K562 (cell line): ENCODE results near the gene SMIM45.

ENCODE experiments used
- ATAC-seq: fragments of 200-7000 bp; cut with Tn5 transposase; 3 replicates; pipeline ENCODE4 v1.9.1; 2020; ENCODE audit warnings: moderate library complexity
- BruUV-seq: library from RNA; stranded (reverse); fragments of 400-500 nt; replicated peaks from 2 replicates; lab custom pipeline; 2021; lab: Mats Ljungman, UMichigan
- CTCF ChIA-PET: fragments of 300-600 bp; formaldehyde crosslinking; extraction: SDS; loops from one replicate; lab custom pipeline; 2021; ENCODE audit warnings: low intra/inter-chr PET ratio; lab: Yijun Ruan, JAX
- POLR2A ChIA-PET: fragments of 300-600, 350-650 bp; sonication (Branson Sonifier 250); formaldehyde crosslinking; extraction: SDS; loops from one replicate; lab custom pipeline; 2021; ENCODE audit warnings: antibody characterized with exemption, inconsistent platforms; lab: Yijun Ruan, JAX
- DNase-seq, 4 experiments: peaks; one replicate each; pipeline versions ENCODE4 v3.0.0 to v3.0.0-alpha.2; 2011 to 2018; ENCODE audit warnings: low spot score in 3 of 4, mixed read lengths in 3 of 4; ENCODE audit errors: extremely low read depth in 1 of 4
- FAIRE-seq: peaks from 2 replicates; lab custom pipeline; 2011; peaks lifted over from hg19 to GRCh38; lab: Jason Lieb, UNC
- H2AFZ ChIP-seq: 2 replicates; pipeline ENCODE4 v1.6.0; 2011; ENCODE audit warnings: low read depth, low read length, control low read depth, inconsistent platforms
- H3K27ac ChIP-seq: fragments of 200-600 bp; 3 replicates; pipeline ENCODE4 v1.8.0; 2011; ENCODE audit warnings: low read depth, mild to moderate bottlenecking, control low read depth, inconsistent platforms, low read length, moderate library complexity, mixed read lengths; ENCODE audit errors: extremely low read depth
- H3K27me3 ChIP-seq, 2 experiments: fragments of 300-600 bp in 1 of 2; 2 replicates in 1 of 2; 3 replicates in 1 of 2; pipeline versions ENCODE4 v1.6.0 to v1.8.0; 2011; ENCODE audit warnings: inconsistent platforms in 2 of 2, low read length in 2 of 2, mild to moderate bottlenecking in 1 of 2, mixed read lengths in 1 of 2, moderate library complexity in 1 of 2; ENCODE audit not compliant: control insufficient read depth in 2 of 2, insufficient read depth in 2 of 2
- H3K36me3 ChIP-seq: fragments of 300-600 bp; 3 replicates; pipeline ENCODE4 v1.8.0; 2011; ENCODE audit warnings: mild to moderate bottlenecking, low read length, inconsistent platforms; ENCODE audit not compliant: control insufficient read depth, insufficient read depth
- H3K4me1 ChIP-seq, 2 experiments: fragments of 200-600 bp in 1 of 2; replicated peaks in 1 of 2; 2 replicates in 1 of 2; 3 replicates in 1 of 2; pipeline versions ENCODE4 v1.5.1 to v1.8.0; 2011; ENCODE audit warnings: inconsistent platforms in 2 of 2, low read length in 2 of 2, mild to moderate bottlenecking in 1 of 2, mixed read lengths in 1 of 2, moderate library complexity in 1 of 2; ENCODE audit not compliant: control insufficient read depth in 2 of 2, insufficient read depth in 2 of 2
- H3K4me2 ChIP-seq: 2 replicates; pipeline ENCODE4 v1.6.1; 2011; ENCODE audit warnings: low read length, control low read depth, inconsistent platforms, mixed read lengths; ENCODE audit not compliant: insufficient read depth
- H3K4me3 ChIP-seq: fragments of 200-600 bp; sonication (generic), shearing (Covaris generic); 2 replicates; pipeline ENCODE4 v1.5.1; 2016; ENCODE audit warnings: control low read depth, inconsistent platforms
- H3K79me2 ChIP-seq: fragments of 200-600 bp; 3 replicates; pipeline ENCODE4 v1.8.0; 2011; ENCODE audit warnings: low read length, inconsistent platforms; ENCODE audit not compliant: control insufficient read depth, insufficient read depth
- H3K9ac ChIP-seq, 2 experiments: 2 replicates each; pipeline versions ENCODE4 v1.6.0 to v1.6.1; 2011; ENCODE audit warnings: low read depth in 2 of 2, low read length in 2 of 2, control low read depth in 1 of 2, inconsistent platforms in 1 of 2, mild to moderate bottlenecking in 1 of 2, mixed read lengths in 1 of 2; ENCODE audit not compliant: insufficient read depth in 1 of 2
- H3K9me1 ChIP-seq: one replicate; pipeline ENCODE4 v1.6.0; 2011; ENCODE audit warnings: inconsistent platforms, mild to moderate bottlenecking, low read length, moderate library complexity; ENCODE audit not compliant: control insufficient read depth, insufficient read depth
- H3K9me3 ChIP-seq: replicated peaks from 2 replicates; pipeline ENCODE4 v1.5.1; 2011; ENCODE audit warnings: low read depth, low read length, inconsistent platforms; ENCODE audit not compliant: control insufficient read depth, insufficient read depth
- H4K20me1 ChIP-seq: replicated peaks from 2 replicates; pipeline ENCODE4 v1.6.1; 2011; ENCODE audit warnings: low read length, inconsistent platforms, mixed read lengths; ENCODE audit not compliant: control insufficient read depth, insufficient read depth
- CCAR2 ChIP-seq: fragments of 200-400 bp; formaldehyde crosslinking; IDR thresholded peaks from 2 replicates; pipeline ENCODE4 v1.6.1; 2017; ENCODE audit warnings: mild to moderate bottlenecking, low read depth, low read length
- CREB1 ChIP-seq, 2 experiments: sonication (generic) in 1 of 2; formaldehyde crosslinking in 1 of 2; IDR thresholded peaks; 2 replicates each; pipeline versions ENCODE4 v1.6.1 to v1.8.0; 2012 to 2022; ENCODE audit warnings: inconsistent platforms in 1 of 2, mild to moderate bottlenecking in 1 of 2, missing genetic modification reagents in 1 of 2, moderate library complexity in 1 of 2
- CTBP1 ChIP-seq: fragments of 450-650 bp; IDR thresholded peaks from 2 replicates; pipeline ENCODE4 v1.6.1; 2016; ENCODE audit warnings: borderline replicate concordance
- ERF ChIP-seq: fragments of 450-650 bp; formaldehyde crosslinking; IDR thresholded peaks from 2 replicates; pipeline ENCODE4 v1.4.0; 2020; ENCODE audit warnings: mild to moderate bottlenecking, mixed read lengths
- PCBP1 ChIP-seq: fragments of 200-400 bp; formaldehyde crosslinking; IDR thresholded peaks from 2 replicates; pipeline ENCODE4 v1.6.1; 2018; ENCODE audit warnings: mild to moderate bottlenecking, low read depth, low read length; ENCODE audit not compliant: poor library complexity, severe bottlenecking
- RBFOX2 ChIP-seq: fragments of 200-400 bp; formaldehyde crosslinking; IDR thresholded peaks from 2 replicates; pipeline ENCODE4 v1.6.1; 2017; ENCODE audit warnings: low read depth, mild to moderate bottlenecking, low read length, moderate library complexity
- RBM15 ChIP-seq: fragments of 200-400 bp; formaldehyde crosslinking; IDR thresholded peaks from 2 replicates; pipeline ENCODE4 v1.6.1; 2018; ENCODE audit warnings: mild to moderate bottlenecking, low read length, moderate library complexity; ENCODE audit not compliant: insufficient read depth
- SIX5 ChIP-seq, 2 experiments: IDR thresholded peaks; 2 replicates each; pipeline ENCODE4 v1.6.1; 2011; ENCODE audit warnings: low read length in 2 of 2, borderline replicate concordance in 1 of 2, low read depth in 1 of 2, mild to moderate bottlenecking in 1 of 2, moderate library complexity in 1 of 2; ENCODE audit not compliant: insufficient read depth in 1 of 2
- TBP ChIP-seq: optimal IDR thresholded peaks from 2 replicates; pipeline ENCODE3; 2011; ENCODE audit warnings: low read depth, low read length, improper control_type of control experiment
- WGBS: fragments of 100-300 bp; shearing (Covaris generic); methylation state at CpG from one replicate; pipeline ENCODE4 v1.1.6; 2016; ENCODE audit warnings: low coverage, mixed read lengths; ENCODE audit not compliant: insufficient coverage; ENCODE audit errors: missing lambda C conversion rate; 5-methylcytosine and 5-hydroxymethylcytosine counted together
- in situ Hi-C: fragments of 300-500 bp; cut with MboI; formaldehyde crosslinking; loops from 4 replicates; pipeline ENCODE4 v1.15.0; 2018; ENCODE audit warnings: inconsistent platforms, mixed read lengths
- intact Hi-C: fragments of 100-400 bp; cut with micrococcal nuclease; formaldehyde crosslinking; loops from 2 replicates; pipeline ENCODE4 v1.14.2; 2022
- TF ChIP-seq, protein P1 (sequence below): sonication (generic); formaldehyde crosslinking; IDR thresholded peaks from 2 replicates; pipeline ENCODE4 v1.8.1; 2023; ENCODE audit warnings: mild to moderate bottlenecking, missing genetic modification reagents, moderate library complexity
- TF ChIP-seq, protein P2 (sequence below): fragments of 450-650 bp; IDR thresholded peaks from 2 replicates; pipeline ENCODE4 v1.6.1; 2016; ENCODE audit warnings: antibody characterized with exemption
- TF ChIP-seq, protein P3 (sequence below): sonication (generic); formaldehyde crosslinking; IDR thresholded peaks from 2 replicates; pipeline ENCODE4 v1.8.1; 2022; ENCODE audit warnings: missing genetic modification reagents
- TF ChIP-seq, protein P4 (sequence below): fragments of 250-450 bp; sonication (Bioruptor Pico); IDR thresholded peaks from 2 replicates; pipeline ENCODE4 v1.5.0; 2021; ENCODE audit warnings: mild to moderate bottlenecking, moderate library complexity

The SMIM45 gene

DNA sequence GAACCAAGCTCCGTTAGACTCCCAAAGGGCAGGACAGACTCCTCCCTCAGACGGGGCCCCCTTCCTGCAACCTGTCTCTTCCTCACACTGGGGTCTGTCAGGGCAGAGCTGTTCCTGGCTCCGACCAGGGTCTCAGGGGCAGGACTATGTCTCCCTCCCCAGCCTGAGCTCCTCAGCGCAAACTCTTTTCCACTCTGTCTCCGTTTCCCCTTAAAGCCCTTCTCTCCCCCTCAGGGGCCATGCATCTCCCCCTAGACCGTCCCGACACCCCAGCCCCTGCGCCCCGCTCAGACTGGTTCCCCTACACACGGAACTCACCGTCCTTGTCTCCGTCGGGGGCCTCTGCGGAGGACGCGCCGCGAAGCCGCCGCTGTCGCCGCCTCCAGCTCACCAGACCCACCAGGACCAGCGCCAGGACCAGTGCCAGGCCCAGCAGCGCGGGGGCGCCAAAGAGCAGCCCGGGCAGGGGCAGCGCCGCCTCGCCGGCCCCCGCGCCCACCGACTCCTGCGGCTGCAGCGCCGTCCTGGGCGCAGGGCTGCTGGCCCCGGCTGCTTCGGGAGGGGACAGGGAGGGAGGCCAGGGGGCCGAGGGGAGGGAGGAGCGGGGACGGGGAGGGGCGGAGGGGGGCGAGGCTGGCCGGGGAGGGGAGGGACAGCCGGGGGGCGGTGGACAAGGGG is 26.0 kb upstream of the SMIM45 start:
- Histone ChIP-seq H3K79me2 (no peaks in the 10 kb centered on the region), H3K9ac (peak overlapping the region; percentile 56 to 86; a peak in 3 of 4 replicates), H4K20me1 (no peaks in the 10 kb centered on the region), H3K27me3 (no peaks in the 10 kb centered on the region), H3K36me3 (no peaks in the 10 kb centered on the region), H3K4me3 (peak overlapping the region; percentile 42), H3K9me3 (no peaks in the 10 kb centered on the region), H3K4me1 (peaks cover 6 to 57% of the 10 kb centered on the region in 2 experiments; a peak in 4 of 5 replicates), H2AFZ (peak overlapping the region; percentile 66), H3K4me2 (peak overlapping the region; percentile 69), H3K9me1 (no peaks in the 10 kb centered on the region), H3K27ac (no peak overlapping the region)
- 6% methylated on average over 22 of the region's 48 CpGs for WGBS
- intact Hi-C loops (no loop called here), in situ Hi-C loops (no loop called here)
- DNase-seq = peak; percentile 74 to 78 (median 77)
- no peak for FAIRE-seq
- POLR2A ChIA-PET = interaction anchor here (0.6 to 1.7 kb wide), 5 partner anchors 9 to 71 kb away, joined by 3 to 5 read pairs (median 3); no protein-coding TSS in a partner anchor
- CTCF ChIA-PET = no interaction called here
- no TSS peak for BruUV-seq
- peak; percentile 87 for ATAC-seq
- 0 out of 2 replicates have a peak, but pooled peaks have one; percentile 29 for TF ChIP-seq RBFOX2
- no peak for TF ChIP-seq ERF (CRISPR knock-in tag)
- peak; percentile 33; the same call in 1 of the 2 replicates for TF ChIP-seq CTBP1
- TF ChIP-seq, protein P1, sequence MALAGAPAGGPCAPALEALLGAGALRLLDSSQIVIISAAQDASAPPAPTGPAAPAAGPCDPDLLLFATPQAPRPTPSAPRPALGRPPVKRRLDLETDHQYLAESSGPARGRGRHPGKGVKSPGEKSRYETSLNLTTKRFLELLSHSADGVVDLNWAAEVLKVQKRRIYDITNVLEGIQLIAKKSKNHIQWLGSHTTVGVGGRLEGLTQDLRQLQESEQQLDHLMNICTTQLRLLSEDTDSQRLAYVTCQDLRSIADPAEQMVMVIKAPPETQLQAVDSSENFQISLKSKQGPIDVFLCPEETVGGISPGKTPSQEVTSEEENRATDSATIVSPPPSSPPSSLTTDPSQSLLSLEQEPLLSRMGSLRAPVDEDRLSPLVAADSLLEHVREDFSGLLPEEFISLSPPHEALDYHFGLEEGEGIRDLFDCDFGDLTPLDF (CRISPR knock-in tag) = no peak
- TF ChIP-seq SIX5 (IDR thresholded peaks at IDR 0.05; ENCODE audit: borderline replicate concordance in 1 of 2, insufficient read depth in 1 of 2, low read depth in 1 of 2, low read length in 2 of 2) = no peak
- no peak for TF ChIP-seq CCAR2
- TF ChIP-seq, protein P2, sequence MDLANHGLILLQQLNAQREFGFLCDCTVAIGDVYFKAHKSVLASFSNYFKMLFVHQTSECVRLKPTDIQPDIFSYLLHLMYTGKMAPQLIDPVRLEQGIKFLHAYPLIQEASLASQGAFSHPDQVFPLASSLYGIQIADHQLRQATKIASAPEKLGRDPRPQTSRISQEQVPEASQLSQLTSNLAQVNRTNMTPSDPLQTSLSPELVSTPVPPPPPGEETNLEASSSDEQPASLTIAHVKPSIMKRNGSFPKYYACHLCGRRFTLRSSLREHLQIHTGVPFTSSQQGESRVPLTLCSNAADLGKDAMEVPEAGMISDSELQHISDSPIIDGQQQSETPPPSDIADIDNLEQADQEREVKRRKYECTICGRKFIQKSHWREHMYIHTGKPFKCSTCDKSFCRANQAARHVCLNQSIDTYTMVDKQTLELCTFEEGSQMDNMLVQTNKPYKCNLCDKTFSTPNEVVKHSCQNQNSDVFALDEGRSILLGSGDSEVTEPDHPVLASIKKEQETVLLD = no peak
- TF ChIP-seq, protein P3, sequence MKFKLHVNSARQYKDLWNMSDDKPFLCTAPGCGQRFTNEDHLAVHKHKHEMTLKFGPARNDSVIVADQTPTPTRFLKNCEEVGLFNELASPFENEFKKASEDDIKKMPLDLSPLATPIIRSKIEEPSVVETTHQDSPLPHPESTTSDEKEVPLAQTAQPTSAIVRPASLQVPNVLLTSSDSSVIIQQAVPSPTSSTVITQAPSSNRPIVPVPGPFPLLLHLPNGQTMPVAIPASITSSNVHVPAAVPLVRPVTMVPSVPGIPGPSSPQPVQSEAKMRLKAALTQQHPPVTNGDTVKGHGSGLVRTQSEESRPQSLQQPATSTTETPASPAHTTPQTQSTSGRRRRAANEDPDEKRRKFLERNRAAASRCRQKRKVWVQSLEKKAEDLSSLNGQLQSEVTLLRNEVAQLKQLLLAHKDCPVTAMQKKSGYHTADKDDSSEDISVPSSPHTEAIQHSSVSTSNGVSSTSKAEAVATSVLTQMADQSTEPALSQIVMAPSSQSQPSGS (CRISPR knock-in tag) = no peak
- TF ChIP-seq CREB1 (IDR thresholded peaks at IDR 0.05) = no peak
- TF ChIP-seq CREB1 (CRISPR knock-in tag; IDR thresholded peaks at IDR 0.05) = 0 out of 2 replicates have a peak, but pooled peaks have one; percentile 12
- TF ChIP-seq, protein P4, sequence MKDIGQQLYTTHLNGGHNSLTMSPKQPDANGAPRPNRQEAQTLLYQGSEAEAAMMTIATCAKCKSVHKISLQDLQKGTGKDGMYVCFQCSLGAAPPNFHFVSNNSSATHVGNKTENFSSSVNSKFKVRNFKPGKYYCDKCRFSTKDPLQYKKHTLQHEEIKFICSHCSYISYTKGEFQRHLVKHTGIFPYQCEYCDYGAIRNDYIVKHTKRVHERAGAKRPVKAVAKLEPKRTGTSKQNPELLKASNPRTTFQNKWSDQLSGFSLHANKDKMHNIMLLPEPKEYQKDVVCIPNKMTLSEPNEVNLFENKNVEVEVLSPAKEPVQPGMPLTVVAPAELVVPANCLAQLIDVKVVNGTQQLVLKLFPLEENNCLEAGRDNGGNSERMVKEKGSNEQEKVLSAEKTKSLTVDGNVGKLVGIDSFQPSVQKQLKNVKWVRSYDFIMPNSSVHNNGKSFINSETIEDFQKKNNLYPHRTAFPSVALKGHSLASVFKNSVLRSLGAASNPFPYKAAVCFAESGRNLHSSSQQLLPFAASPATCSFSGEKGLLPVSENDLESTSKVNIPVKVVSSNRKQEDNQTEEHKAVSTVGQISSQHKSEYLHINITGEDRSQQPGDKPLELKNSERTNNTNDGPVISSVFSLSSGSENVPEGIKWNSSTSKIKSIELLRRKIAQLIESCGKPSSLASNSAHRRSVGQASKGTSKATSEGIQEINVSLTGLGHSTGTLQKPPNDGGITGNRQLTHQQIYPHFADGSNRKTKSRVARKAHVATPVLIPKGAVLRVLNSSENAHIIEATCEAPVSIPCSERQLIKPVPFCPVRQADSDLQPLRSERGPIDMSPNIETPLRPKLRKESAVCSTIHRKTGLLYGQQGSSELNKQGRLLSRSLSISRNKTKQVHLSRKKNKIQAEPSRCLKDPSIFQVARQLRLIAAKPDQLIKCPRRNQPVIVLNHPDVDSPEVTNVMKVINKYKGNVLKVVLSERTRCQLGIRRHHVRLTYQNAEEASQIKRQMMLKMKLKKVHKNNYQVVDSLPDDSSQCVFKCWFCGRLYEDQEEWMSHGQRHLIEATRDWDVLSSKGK (CRISPR knock-in tag) = no peak
- TF ChIP-seq RBM15 = no peak
- TF ChIP-seq PCBP1 = peak; percentile 47
- no peak for TF ChIP-seq TBP
